ENCODE measurements around the gene GRIA3.
"Not testable (repeated sequence)": the region's sequence is repeated elsewhere in the genome, so short reads cannot be mapped to it uniquely, and the experiment has no call there.

GRIA3 gene

GRCh38 chrX:123455693-123456092, 271.6 kb downstream of the GRIA3 start:
- no peak for DNase-seq (ENCODE audit: low spot score)

GRCh38 chrX:123464709-123465108, 280.6 kb downstream of the GRIA3 start:
- DNase-seq (ENCODE audit: low spot score) = no peak

GRCh38 chrX:123468481-123468880, 284.4 kb downstream of the GRIA3 start:
- no peak for DNase-seq (ENCODE audit: low spot score)

GRCh38 chrX:123475068-123475724, 291.1 kb downstream of the GRIA3 start:
- no peak for DNase-seq (ENCODE audit: low spot score)

- no peak for DNase-seq (ENCODE audit: low spot score)
These were observed 292.6 kb downstream of the GRIA3 start for GRCh38 chrX:123476611-123477219.

GRCh38 chrX:123477673-123478072, 293.6 kb downstream of the GRIA3 start:
- DNase-seq (ENCODE audit: low spot score) = no peak

- peak; percentile 13 for DNase-seq (ENCODE audit: low spot score)
These were observed 298.1 kb downstream of the GRIA3 start for GRCh38 chrX:123481913-123482851.

- DNase-seq (ENCODE audit: low spot score) = no peak
These were observed 302.2 kb downstream of the GRIA3 start for GRCh38 chrX:123486297-123486696.

GRCh38 chrX:123487236-123487635, 303.2 kb downstream of the GRIA3 start:
- DNase-seq (ENCODE audit: low spot score) = no peak

- no peak for DNase-seq (ENCODE audit: low spot score)
These were observed 303.6 kb downstream of the GRIA3 start for GRCh38 chrX:123487669-123488068.

GRCh38 chrX:123489011-123489410, 304.9 kb downstream of the GRIA3 start:
- DNase-seq (ENCODE audit: low spot score) = no peak

- DNase-seq (ENCODE audit: low spot score) = no peak
These were observed 309.8 kb downstream of the GRIA3 start for GRCh38 chrX:123493857-123494256.

GRCh38 chrX:123499787-123500186, 315.7 kb downstream of the GRIA3 start:
- no peak for DNase-seq (ENCODE audit: low spot score)

GRCh38 chrX:123504047-123504446, 320.0 kb downstream of the GRIA3 start:
- peak; percentile 12 for DNase-seq (ENCODE audit: low spot score)

GRCh38 chrX:123504630-123505270, 320.7 kb downstream of the GRIA3 start:
- no peak for DNase-seq (ENCODE audit: low spot score)

GRCh38 chrX:123513585-123514278, 329.7 kb downstream of the GRIA3 start:
- DNase-seq (ENCODE audit: low spot score) = no peak

GRCh38 chrX:123514279-123514640, 330.2 kb downstream of the GRIA3 start:
- not testable (repeated sequence) for DNase-seq (ENCODE audit: low spot score)

- DNase-seq (ENCODE audit: low spot score) = no peak
These were observed 334.7 kb downstream of the GRIA3 start for GRCh38 chrX:123518791-123519190.

GRCh38 chrX:123525123-123525725, 341.1 kb downstream of the GRIA3 start:
- no peak for DNase-seq (ENCODE audit: low spot score)

- DNase-seq (ENCODE audit: low spot score) = not testable (repeated sequence)
These were observed 346.6 kb downstream of the GRIA3 start for GRCh38 chrX:123530726-123531125.
